GM13977 (cell line): ENCODE data around the gene DQX1.

ENCODE experiments used
- DNase-seq: peaks from one replicate; pipeline ENCODE4 v3.0.0; 2012; ENCODE audit warnings: low spot score
- in situ Hi-C: fragments of 300-500 bp; cut with MboI; formaldehyde crosslinking; loops from one replicate; pipeline ENCODE4 v1.12.0; 2022; ENCODE audit warnings: low sequenced_read_pairs, low pct_unique_long_range_greater_than_20kb, mixed read lengths, inconsistent platforms; ENCODE audit not compliant: unreplicated experiment
- TF ChIP-seq, protein P1 (sequence below): IDR thresholded peaks from 2 replicates; pipeline ENCODE4 v1.5.1; 2012; ENCODE audit warnings: mild to moderate bottlenecking, control low read depth; ENCODE audit not compliant: insufficient read depth; ENCODE audit errors: extremely low read depth, missing control alignments

Gene DQX1

DNA sequence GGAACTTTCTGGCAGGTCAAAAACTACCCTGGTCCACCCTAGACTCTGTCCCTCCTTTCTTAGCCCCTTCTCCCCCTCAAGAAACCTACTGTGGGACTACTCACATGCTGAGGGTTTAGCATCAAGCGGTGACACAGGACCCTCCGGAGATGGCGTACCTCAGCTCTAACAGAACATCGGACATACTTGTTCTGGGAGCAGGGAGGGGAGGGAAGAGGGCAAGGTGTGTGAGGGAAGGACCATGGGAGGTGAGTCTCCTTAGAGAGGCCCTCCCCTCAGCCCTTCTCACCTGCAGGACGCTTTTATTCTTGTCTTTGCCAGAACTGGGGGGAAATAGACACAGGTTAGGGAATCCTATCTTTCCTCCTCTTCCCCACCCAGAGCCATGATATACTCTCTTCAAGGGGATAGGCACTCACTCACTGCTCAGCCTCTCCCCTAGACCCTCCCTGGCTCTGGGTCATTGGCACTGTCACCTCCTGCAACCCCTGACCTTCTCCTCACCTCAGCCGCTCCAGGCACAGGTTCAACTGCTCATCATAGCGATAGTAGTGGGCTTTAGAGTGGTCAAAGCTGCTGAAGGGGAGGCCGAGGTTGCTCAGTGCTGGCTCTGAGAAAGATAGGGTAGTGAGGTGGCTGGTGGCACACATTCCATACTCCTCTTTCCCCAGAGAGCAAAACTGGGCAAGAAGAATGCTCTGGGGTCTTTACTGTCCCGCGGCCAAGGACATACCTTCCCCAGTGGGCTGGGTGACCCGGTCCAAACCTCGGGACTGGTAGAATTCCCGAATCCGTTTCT, 20.4 kb downstream of the DQX1 start:
- TF ChIP-seq, protein P1, sequence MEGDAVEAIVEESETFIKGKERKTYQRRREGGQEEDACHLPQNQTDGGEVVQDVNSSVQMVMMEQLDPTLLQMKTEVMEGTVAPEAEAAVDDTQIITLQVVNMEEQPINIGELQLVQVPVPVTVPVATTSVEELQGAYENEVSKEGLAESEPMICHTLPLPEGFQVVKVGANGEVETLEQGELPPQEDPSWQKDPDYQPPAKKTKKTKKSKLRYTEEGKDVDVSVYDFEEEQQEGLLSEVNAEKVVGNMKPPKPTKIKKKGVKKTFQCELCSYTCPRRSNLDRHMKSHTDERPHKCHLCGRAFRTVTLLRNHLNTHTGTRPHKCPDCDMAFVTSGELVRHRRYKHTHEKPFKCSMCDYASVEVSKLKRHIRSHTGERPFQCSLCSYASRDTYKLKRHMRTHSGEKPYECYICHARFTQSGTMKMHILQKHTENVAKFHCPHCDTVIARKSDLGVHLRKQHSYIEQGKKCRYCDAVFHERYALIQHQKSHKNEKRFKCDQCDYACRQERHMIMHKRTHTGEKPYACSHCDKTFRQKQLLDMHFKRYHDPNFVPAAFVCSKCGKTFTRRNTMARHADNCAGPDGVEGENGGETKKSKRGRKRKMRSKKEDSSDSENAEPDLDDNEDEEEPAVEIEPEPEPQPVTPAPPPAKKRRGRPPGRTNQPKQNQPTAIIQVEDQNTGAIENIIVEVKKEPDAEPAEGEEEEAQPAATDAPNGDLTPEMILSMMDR: no peak
- in situ Hi-C loops: no loop called here
- DNase-seq: no peak

DNA sequence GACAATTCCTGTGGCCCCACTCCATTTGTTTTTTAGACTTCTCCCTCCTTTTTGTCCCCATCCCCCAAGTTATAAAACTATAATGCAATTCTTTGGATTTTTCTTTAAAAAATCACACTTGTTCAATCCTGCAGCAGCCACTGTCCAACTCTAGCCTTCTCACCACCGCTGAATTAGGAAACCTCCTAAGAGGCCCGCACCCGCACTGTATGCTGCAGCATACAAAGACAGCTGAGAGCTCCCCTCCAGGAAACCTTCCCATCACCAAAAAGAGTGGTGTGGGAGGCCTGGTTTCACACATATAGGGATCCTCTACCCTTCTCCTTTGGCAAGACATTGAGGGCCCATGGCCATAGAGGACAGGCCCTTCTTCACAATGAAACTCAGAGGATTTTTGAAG, 21.4 kb downstream of the DQX1 start:
- DNase-seq: no peak
- in situ Hi-C loops: no loop called here
- TF ChIP-seq, protein P1: no peak

DNA sequence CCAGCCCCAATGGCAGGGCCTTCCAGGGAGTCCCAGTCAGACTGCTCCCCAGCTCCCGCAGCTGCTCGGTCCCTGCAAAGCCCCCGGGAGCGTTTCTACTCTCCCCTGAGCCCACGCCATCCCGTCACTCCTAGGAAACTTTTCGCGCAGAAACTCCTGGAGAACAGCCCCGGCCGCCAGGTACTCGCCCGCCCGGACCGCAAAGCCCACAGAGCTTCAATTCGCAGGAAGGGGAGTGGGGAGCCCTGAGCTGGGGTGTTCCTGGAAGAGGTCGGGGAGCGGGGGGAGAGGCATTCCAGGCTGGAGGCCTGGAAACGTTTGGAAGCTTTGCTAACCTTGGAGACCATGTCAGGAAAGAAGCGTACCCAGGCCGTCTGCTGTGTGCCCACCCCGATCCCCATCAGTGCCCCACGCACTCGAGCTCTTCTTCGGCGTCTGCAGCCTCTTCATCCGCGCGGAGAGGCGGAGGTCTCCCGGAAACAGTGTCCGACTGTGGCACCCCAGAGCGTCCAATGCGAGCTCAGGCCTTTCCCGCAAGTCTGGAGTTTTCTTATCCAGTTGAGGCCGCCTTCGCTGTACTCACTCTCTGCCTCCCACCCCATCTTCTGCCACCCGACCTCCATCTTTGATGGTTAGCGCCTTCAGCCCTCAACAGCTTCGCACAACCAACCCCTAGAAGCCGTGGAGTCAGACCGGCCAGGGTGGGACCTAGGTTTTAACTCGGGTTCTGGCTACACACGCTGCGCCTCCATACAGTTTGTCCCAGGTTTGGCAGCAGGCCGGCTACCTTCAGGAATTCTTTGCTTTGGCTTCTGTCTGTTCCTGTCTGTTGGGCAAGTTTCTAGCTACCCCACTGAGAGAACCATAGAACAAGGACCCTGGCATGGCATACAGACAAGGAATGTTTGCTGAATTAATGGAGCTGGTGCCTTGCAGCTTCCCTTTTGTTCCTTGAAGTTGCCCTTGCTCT, 22.2 kb downstream of the DQX1 start:
- TF ChIP-seq, protein P1: no peak
- in situ Hi-C loops: no loop called here
- no peak for DNase-seq

- DNase-seq: peak; percentile 86
- TF ChIP-seq, protein P1: peak; percentile 54
- in situ Hi-C loops: no loop called here
Observed at GRCh38 chr2:74502720-74503505, 23.1 kb downstream of the DQX1 start.

DNA sequence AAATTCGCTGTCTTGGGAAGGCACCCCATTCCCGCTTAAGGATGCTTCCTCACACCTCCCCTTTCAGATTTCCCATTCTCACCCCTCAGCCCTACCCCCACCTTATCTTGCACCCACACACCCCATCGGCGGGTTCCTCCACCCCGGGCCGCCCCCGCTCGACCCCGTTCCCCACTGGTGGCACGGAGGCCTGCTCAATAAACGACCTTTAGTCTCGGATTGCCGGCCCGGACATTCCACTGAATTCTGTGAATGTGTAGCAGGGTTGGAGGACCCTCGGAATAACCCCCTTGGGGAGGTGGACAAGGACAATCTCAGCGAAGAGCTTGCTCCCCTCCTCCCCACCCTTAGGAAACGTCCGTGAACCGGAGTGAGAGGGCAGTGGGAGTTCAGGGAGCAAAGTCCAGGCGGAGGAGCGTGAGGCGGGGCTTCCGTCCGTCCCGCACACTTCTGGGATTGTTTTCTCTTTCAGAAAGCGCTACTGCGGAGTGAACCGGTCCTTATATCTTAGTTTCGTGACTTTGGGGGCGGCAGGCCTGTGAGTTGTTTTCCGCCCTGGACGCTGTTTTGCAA, 23.8 kb downstream of the DQX1 start:
- in situ Hi-C loops: no loop called here
- DNase-seq: peak; percentile 38
- TF ChIP-seq, protein P1: no peak
